HT1080 (cell line): Measurements from ENCODE around the gene ZBTB33. TPM values are rescaled to one million over a fixed set of nuclear protein-coding genes. Genes with fewer than 3 reads are reported as not detected.
A peak's percentile ranks its signal among the peaks of the same experiment; 100 is the strongest.

ENCODE experiments used
- DNase-seq: peaks from one replicate; pipeline ENCODE4 v3.0.0-alpha.2; 2015; ENCODE audit warnings: low read depth
- total RNA-seq: library from RNA; depleted of rRNA; stranded (reverse); fragments of >200 nt; shearing (Covaris generic); gene quantifications from 2 replicates; pipeline ENCODE4 v1.2.3, GENCODE V29; 2014

The ZBTB33 gene
- total RNA-seq, 1 experiment from 2014 or later: 12.3 TPM

DNA sequence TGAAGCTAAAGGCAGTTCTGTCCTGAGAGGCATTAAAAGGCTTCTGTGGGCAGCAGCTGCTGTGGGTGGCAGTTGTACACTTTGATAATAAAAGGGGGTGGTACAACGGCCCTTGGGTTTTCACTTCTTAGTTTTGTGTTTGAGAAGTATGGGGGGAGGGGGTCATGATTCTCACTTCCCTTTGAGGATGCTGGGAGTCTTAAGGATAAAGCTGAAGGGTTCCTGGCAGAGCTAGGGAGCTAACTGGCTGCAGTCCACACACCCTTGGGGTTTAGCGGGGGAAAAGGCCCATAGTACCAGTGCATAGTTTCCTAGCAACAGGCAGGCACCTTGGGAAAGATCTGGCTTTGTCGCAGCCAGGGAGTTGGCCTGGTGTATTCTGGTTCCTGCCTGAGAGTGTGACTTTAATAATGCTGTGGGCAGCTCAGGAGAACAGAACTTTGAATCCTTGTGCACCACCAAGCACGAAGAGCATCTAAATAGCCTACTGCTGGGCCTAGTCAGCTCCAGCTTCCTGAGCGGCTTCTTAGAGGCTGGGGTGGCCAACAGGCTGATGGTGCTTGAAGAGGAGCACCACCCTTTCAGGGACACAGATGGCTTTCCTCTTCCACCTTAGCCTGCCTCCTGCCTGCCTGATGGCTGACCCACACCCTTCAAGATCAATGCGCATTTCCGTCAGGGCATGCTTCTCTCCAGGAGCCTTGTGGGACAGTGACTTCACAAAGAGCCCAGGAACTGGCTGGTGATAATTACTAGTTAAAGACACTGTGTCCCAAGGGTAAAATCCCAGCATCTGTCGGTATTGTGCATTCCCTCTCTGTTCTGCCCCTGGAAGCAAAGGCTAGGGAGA is 12.5 kb downstream of the ZBTB33 start:
- DNase-seq: no peak

DNA sequence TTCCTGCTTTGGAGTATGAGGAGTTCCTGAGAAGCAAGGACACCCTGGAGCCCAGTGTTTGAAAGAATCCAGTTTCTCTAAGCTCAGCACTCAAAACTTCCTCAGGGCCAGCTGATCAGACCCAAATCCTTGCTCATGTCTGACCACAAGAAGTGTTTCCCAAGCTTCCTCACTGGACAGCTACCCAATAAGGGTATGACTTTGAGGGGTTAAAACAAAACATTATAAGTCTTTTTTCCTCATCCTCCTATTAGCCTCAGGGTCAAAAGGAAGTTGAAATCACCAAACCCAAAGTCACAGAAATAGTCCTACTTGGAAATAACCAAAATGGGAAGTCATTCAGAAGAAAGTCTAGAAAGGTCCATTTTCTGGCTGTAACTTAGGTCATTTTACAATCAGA is 13.7 kb downstream of the ZBTB33 start:
- no peak for DNase-seq

DNA sequence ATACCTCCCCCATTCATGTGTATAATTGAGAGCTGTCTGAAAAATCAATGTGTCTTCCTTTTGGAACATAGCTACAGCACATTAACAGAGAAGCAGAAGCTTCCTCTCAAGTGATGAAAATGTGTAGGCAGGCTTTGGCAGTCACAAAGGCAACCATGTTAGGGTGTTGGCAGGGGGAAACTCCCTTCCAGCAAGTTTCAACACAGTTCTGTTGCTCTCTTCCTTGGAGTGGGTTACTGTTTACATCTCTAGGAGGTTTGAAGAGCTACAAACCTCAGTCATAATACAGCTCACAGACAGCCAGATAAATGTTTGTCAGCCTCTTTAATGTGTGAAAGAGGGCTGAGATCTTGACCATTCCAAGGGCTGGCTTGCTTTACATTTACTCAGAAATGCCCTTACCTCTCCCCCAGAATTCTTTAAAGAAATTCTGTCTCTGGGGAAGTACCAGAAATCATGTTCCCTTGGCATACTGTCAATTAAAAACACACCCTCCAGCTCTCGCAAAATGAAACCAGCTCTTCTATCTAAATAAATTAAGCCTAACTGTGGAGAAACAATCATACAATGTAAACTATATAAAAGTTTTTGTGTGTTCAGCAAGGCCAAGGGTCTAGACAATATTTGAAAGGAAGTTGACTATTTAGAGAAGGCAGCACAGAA is 18.9 kb downstream of the ZBTB33 start:
- no peak for DNase-seq

DNA sequence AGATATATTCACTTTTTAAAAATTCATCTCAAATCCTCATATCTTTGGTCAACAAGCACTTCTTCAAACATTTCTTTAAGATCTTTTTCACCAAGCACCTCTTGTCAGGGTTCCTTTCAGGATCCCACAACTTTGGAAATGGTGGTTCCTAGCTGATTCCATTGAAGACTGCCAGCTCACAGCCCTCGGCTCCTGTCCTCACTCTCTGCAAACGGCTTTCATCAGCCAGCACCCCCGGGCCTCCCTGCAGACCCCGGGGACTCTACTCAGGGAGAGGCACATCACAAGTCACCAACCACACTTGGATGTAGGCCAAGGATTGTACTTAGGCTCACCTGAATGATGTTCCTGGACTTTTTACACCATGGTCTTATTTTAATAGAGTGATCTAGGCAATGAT is 20.0 kb downstream of the ZBTB33 start:
- DNase-seq: no peak

DNA sequence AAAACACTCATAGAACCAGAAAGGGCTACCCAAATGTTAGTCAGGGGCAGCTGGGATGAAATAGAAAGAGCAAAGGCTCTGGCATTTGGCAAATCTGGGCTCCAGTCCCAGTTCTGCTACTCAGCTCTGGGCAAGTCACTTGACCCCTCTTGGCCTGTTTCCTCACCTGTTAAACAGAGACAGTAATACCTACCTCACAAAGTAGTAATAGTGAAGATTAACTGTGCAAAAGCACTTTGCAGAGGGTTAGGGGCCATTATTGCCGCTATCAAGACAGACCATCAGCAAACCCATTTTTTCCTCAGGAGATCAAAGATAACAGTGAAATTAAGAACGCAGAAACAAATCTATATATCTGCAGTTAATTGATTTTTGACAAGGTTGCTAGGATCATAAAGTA is 20.6 kb downstream of the ZBTB33 start:
- DNase-seq: no peak

DNA sequence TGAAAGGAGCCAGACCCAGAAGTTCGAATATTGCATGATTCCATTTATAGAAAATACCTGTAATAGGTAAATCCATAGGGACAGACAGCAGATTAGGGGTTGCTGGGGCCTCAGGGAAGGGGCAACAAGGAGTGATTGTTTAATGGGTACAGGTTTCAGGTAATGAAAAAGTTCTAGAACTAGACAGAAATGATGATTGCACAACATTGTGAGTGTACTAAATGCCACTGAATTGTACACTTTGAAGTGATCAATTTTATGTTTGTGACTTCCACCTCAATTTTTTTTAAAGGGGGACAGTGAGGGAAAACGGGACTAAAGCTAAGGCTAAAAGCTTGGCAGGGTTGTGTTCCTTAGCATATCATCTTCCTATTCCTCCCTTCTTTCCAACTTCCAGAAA is 23.5 kb downstream of the ZBTB33 start:
- DNase-seq: no peak

DNA sequence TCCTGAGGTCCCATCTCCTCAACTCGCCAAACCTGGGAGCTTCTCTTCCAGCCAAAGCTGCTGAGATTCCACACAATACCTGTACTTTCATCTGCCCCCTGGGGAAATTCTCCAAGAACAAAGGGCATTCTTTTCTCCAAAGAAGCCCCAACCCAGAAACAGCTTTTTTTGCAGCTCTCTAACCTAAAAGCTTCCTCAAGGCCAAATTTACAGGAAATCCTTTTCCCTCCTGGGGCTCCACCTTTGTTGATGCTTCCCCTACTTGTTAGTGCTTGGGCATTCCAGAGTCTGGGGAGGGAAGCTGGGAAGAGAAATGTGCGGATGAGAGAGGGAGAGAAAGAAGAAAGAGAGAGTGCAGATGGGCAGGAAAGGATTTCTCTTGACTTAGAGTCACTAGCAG is 24.3 kb downstream of the ZBTB33 start:
- DNase-seq: no peak

DNA sequence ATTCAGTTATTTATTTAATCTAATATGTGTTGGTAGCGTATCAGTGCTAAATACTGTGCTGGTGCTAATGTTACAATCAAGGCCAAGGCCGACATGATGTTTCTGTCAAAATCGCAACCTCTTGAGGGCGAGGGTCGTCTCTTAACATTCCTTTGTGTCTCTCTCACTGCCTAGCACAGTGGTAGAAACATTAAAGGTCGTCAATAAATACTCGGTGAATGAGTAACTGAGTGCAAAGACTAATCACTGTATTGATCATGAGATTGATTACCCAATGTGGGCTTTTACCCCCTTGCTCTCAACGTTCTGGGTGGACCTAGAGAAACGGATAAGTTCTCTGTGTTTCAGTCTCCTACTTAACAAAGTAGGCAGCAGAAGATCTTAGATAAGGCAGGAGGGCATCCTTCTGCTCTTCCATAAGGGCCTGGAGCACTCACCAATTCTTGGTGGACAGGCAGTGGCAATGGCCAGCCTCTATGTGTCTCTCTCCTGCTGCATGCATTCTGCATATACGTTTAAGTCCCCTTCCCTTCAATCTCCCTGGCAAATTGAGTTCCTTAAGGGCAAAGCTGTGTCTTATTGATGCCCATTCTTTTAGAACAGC is 30.5 kb downstream of the ZBTB33 start:
- DNase-seq: no peak

DNA sequence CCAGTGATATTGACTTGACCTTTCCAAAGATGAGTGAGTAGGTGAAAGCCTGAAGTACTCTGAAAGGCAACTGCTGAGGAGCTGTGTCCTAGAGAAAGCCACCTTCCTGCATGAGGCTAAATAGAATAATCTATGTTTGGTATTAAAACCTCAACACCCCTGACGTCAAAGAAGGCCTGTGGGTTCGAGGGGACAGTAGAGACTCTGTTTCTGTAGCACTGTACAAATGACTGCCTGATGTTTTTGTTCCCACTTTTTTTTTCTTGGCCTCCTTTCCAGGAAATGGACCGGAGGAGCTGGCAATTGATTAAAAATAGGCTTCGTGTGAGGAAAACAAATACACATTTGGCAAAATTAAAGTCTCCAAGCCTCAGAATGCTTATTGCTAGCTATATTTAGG is 31.1 kb downstream of the ZBTB33 start:
- no peak for DNase-seq

DNA sequence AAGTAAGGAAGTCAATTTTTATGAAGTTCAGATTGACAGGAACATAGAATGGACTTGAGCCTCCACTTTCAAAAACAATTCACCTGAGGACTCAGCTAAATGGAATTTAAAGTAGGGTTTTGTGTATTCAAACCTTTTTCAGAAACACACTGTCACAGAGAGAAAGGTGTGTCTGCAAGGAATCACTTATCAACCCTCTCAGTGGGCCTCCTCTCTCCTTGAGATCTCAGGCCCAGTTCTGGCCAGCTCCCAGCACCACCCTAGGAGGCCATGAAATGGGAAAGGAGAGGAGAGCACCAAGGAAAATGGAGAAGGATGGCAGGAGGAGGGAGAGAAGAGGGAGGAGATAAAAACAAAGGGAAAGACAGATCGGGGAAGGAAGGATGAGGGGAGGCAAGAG is 32.1 kb downstream of the ZBTB33 start:
- DNase-seq: no peak

DNA sequence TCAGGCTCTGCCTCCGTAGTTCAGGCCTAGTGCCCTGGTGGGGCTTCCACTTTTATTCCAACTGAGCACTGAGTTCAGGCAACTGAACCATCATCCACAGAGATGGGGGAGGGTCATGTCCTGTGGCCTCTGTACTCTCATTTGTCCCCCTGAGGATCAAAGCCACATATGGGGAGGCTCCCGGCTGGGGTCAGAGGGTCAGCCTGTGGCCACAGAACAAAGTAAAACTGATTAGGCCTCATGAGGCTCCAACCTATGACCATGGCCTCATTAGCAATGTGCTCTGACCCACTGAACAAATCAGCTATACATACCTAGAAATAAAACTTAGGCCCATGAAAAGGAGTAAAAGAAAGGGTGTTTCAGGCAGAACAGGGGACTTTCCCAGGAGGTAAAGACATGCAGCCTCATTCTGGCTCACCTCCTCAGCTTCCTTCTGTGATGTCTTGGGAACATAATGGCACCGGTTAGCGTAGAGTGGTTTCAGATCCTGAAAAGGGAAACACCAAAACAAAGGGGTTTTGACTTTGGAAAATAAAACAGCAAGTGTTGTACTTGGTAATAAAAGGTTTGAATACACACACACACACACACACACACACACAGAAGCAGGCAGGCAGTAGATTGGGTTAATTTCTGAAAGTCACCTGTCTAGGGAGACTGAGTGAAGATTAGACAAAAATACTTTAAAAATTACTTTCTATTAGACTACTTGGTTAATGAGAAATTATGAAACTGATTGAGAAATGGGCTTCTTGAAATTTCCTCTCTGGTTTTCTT is 36.3 kb downstream of the ZBTB33 start:
- DNase-seq: no peak

DNA sequence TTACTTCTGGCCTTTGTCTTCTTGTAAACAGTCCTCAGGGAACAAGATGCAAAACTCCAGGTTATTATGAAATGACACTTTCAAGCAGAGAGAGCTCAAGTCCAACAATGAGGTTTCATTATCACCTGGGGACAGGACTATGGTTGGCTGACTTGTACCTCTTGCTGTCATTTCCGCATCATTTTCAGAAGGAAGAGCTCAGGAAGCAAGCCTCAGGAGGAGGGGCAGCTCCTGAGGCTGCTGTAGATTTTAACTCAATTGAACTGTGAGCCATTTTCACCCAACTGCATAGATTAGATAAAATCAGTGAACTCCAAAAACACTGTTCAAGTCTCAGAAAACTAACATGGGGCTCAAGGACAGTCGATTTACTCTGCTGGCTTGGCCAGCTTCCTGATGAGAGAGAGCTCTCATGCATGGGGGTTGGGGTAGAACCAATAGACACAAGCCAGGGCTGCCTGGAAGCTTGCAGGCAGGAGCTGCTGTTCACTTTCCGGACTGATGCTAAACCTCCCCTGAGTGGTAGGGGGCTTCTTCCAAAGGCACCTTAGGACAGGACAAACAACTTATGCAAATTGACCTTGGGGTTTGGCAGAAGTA is 37.0 kb downstream of the ZBTB33 start:
- no peak for DNase-seq

DNA sequence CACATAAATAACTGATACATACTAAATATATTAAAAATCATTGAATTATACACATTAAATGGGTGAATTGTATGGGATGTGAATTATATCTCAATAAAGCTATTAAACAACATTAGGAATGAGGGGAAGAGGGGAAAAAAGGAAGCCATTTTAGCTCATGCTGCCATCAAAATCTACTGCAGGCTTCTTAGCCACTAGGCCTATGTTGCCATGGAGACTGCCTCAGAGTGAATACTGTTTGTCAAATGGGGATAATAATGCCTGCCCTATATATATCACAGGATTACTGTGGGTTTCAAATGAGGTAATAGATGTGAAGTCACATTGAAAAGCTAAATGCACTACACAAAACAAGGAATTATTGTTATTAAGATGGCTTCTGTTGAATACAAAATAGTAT is 39.5 kb downstream of the ZBTB33 start:
- no peak for DNase-seq

DNA sequence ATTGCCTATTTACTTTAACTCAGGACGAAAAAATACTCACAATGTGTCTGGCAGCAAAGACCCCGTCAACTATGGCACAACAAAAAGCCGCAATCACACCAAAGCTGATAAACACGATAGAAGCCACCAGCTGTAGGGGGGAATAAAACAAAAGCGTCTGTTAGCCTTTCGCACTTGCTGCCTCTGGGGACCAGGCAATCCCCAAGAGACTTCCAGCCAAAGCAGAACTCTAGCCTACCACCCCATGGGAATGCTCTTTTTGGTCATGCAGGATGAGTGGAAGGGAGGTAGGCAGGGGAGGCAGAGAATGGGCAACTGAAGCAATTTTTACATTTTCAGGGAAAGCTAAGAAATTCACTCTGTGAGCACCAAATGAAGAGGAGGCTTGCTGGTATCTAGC is 40.6 kb downstream of the ZBTB33 start:
- DNase-seq: no peak

DNA sequence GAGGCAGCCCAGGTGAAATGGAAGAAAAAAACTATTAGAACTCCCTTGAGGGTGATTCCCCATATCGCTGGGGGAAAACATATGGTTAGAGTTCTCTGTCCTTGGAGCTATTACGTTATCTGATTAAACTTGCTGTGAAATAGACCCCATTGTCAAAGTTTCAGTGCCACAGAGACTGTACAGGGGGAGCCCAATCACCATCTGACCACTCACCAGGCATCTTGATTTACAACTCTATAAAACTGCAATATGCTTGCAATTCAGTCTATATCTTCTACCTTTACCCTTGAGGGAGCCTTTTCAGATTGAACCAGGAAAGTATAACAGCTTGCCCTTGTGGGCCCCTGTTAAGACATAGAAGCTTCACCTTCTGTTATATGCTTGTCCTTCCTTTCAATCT is 42.4 kb downstream of the ZBTB33 start:
- no peak for DNase-seq

DNA sequence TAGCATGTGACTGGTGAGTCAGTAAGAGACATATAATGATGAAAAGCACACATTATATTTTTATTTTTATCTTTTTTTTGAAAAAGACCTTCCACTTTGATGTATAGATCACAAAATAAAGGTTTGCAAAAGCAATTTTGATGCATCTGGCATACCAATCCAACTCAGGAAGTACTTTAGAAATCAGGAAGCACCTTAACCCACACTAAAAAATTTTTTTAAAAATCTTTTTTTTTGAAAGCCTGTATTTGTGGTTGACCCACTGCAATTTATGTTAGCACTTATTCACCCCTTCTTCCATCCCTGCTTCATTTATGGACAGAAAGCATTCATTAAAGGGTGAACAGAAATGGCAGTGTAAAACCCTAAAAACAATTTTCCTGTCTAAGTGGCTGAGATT is 44.0 kb downstream of the ZBTB33 start:
- no peak for DNase-seq

DNA sequence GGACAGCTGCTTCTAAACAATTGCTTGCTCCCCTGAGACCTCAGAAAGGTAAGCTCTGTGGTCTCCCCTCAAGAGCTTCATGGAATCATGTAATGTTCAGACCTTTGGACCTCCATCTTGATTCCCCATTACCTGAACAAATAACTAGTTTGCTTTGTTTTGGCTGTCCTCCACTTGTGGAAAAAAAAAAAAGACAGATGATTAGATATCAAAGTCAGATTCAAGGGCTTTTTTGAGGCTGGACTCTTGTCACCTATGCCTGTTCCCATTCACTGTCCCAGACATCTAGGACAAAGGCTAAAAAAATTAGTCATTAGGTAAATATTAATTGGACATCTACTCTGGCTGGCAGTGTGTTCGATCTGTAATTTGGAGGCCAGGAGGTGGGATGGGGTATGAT is 47.3 kb downstream of the ZBTB33 start:
- no peak for DNase-seq

DNA sequence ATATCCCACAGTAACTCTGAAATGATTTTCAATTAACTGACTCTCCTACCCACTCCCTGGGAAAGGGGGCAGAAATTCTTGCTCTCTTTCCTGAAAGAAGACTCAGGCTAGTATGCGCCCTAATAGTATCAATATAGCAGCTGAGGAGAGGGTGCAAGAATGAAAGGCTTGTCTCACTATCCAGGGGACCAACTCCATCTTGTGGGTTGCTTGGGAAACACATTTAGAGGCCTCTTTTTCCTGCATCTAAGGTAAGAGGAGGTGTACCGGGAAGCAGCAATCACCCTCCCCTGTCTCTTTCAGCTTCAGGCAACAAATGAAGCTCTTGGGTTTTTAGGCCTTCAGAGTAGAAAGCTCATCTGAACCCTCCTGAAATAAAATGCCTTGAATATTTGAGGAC is 49.3 kb downstream of the ZBTB33 start:
- no peak for DNase-seq

DNA sequence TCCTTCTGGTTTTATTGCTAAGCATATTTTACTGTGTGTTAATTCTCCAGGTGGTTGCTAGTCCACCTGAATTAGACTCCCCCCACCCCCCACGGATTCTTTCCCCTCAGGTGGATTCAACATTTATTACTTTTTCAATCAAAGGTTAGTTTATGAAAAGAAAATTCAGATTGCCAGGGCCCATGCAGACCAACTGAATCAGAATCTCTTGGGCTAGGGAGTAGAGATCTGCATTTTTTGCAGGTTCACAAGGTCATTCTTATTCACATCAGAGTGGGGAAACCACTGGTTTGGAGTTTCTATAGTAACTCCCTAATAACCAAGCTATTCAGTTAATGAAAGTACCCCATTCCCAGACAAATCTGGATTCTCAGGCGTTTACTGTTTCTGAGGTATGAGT is 50.9 kb downstream of the ZBTB33 start:
- no peak for DNase-seq

DNA sequence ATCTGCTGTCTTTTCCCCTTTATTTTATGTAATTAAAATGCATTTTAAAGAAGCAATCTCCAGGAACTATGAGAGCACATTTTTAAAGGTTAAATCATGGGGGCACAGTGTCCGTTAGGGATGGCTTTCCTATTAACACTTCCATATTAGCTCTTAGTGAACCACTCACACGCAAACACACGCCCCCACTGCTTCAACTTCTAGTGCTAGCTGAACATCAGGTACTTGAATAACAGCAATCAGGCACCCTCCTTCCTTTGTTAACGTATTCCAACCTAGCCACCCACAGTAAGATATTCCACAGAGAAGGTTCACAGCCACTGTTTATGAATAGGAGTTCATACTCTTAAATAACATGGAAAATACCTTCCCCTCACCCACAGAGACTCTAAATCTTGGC is 51.3 kb downstream of the ZBTB33 start:
- no peak for DNase-seq

DNA sequence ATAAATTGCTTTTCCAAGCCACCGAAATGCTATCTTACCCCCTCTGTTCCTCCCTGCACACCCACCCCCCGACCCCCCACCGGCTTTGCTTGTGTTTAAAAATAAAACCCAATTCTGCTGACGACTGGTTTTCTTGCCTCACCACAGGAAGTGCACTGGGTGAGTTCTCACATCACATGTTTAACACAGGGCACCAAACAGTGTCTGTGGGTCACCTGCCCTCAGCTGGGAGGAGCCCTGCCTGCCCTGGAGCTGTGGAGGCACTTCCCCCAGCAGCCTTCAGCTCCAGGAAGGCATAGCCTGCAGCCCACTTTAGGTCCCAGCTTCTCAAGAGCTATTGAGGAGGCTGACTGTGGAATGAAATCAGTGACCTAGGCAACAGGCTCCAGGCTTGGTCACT is 51.8 kb downstream of the ZBTB33 start:
- DNase-seq: peak; percentile 2

DNA sequence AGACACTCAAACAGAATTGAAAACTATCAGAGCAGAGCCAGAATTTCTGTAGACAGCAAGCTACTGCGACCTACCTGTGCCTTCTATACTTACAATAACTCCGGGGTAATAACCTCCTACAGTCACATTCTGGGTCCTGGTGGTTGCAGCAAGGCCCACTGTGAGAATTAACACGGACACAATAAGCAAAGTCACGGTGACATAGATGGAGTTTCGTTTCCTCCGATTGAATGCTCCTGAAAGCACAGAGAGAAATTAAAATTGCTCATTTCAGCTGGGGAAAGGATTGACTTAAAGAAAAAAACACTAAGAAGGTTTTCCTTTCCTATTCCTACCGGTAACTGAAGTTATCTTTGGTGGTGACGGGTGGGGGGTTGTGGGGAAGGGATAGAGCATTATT is 53.6 kb downstream of the ZBTB33 start:
- DNase-seq: no peak
